Loucy (cell line): ENCODE results near the gene BABAM2.
"Not testable (repeated sequence)": the region's sequence is repeated elsewhere in the genome, so short reads cannot be mapped to it uniquely, and the experiment has no call there.

Experiments used
- H2AFZ ChIP-seq: fragments of 200-600 bp; sonication (generic); 2 replicates; pipeline ENCODE4 v1.6.0; 2016; ENCODE audit warnings: antibody characterized with exemption, mild to moderate bottlenecking, low read length, moderate library complexity
- H3F3A ChIP-seq: fragments of 200-600 bp; 2 replicates; pipeline ENCODE4 v1.6.0; 2016; ENCODE audit warnings: antibody characterized with exemption, low read depth, mild to moderate bottlenecking
- H3K27me3 ChIP-seq: fragments of 200-600 bp; sonication (generic); 2 replicates; pipeline ENCODE4 v1.6.1; 2014; ENCODE audit warnings: low read length, mild to moderate bottlenecking; ENCODE audit not compliant: insufficient read depth, poor library complexity, severe bottlenecking
- H3K36me3 ChIP-seq: fragments of 200-600 bp; sonication (generic); 2 replicates; pipeline ENCODE4 v1.6.1; 2016; ENCODE audit warnings: low read length; ENCODE audit not compliant: insufficient read depth
- H3K4me1 ChIP-seq: fragments of 200-600 bp; sonication (generic); 2 replicates; pipeline ENCODE4 v1.5.1; 2014; ENCODE audit warnings: low read length, mild to moderate bottlenecking; ENCODE audit not compliant: insufficient read depth, poor library complexity, severe bottlenecking
- H3K4me2 ChIP-seq: fragments of 200-600 bp; sonication (generic); 2 replicates; pipeline ENCODE4 v1.6.0; 2014; ENCODE audit warnings: antibody characterized with exemption, low read length, low read depth, mild to moderate bottlenecking; ENCODE audit not compliant: poor library complexity, severe bottlenecking
- H3K4me3 ChIP-seq: fragments of 200-600 bp; sonication (generic); 2 replicates; pipeline ENCODE4 v1.5.1; 2014; ENCODE audit warnings: low read length, mild to moderate bottlenecking, mixed read lengths; ENCODE audit not compliant: poor library complexity, severe bottlenecking
- H3K79me2 ChIP-seq: fragments of 200-600 bp; sonication (generic); 2 replicates; pipeline ENCODE4 v1.6.1; 2014; ENCODE audit warnings: low read length; ENCODE audit not compliant: insufficient read depth
- H3K9ac ChIP-seq: fragments of 200-600 bp; sonication (generic); 2 replicates; pipeline ENCODE4 v1.6.0; 2014; ENCODE audit warnings: mild to moderate bottlenecking, low read depth, low read length, moderate library complexity; ENCODE audit not compliant: poor library complexity, severe bottlenecking
- H3K9me2 ChIP-seq: fragments of 200-600 bp; sonication (generic); replicated peaks from 2 replicates; pipeline ENCODE4 v1.6.1; 2016; ENCODE audit warnings: low read depth, low read length, mixed read lengths
- H3K9me3 ChIP-seq: fragments of 200-600 bp; sonication (generic); 2 replicates; pipeline ENCODE4 v1.6.1; 2014; ENCODE audit warnings: mild to moderate bottlenecking, antibody characterized with exemption, low read length, low read depth; ENCODE audit not compliant: insufficient read depth
- H4K20me1 ChIP-seq: fragments of 200-600 bp; sonication (generic); 2 replicates; pipeline ENCODE4 v1.6.0; 2014; ENCODE audit warnings: antibody characterized with exemption, low read length, mild to moderate bottlenecking; ENCODE audit not compliant: insufficient read depth, poor library complexity, severe bottlenecking
- CTCF ChIP-seq: fragments of 200-600 bp; sonication (generic); conservative IDR thresholded peaks from 2 replicates; pipeline ENCODE4 v1.5.1; 2014; ENCODE audit warnings: mild to moderate bottlenecking, antibody characterized with exemption, low read length
- EZH2phosphoT487 ChIP-seq: fragments of 200-600 bp; IDR thresholded peaks from 2 replicates; pipeline ENCODE4 v1.6.1; 2018; ENCODE audit warnings: antibody characterized with exemption, mild to moderate bottlenecking, moderate library complexity, borderline replicate concordance

The BABAM2 gene

GRCh38 chr2:28327956-28328922 is 437.7 kb downstream of the BABAM2 start:
- Histone ChIP-seq H3K4me2 (no peak overlapping the region), H3K79me2 (no peaks in the 10 kb centered on the region), H3K4me3 (no peak overlapping the region), H3K9me2 (no peaks in the 10 kb centered on the region), H2AFZ (no peak overlapping the region), H3K27me3 (no peaks in the 10 kb centered on the region), H3K9ac (no peak overlapping the region), H3K9me3 (no peaks in the 10 kb centered on the region), H3K4me1 (peaks cover 12% of the 10 kb centered on the region), H4K20me1 (no peaks in the 10 kb centered on the region), H3F3A (no peaks in the 10 kb centered on the region), H3K36me3 (no peaks in the 10 kb centered on the region)
- no peak for TF ChIP-seq EZH2phosphoT487
- TF ChIP-seq CTCF = no peak

GRCh38 chr2:28329184-28329583 is 438.7 kb downstream of the BABAM2 start:
- peaks cover 12% of the 10 kb centered on the region for H3K4me1 ChIP-seq

GRCh38 chr2:28330722-28331121 is 440.2 kb downstream of the BABAM2 start:
- H4K20me1 ChIP-seq, H2AFZ ChIP-seq, H3K27me3 ChIP-seq: not testable (repeated sequence)

More at GRCh38 chr2:28329184-28329583, 438.7 kb downstream of the BABAM2 start:
- no peaks in the 10 kb centered on the region for H3K79me2 ChIP-seq
- no peak overlapping the region for H3K9ac ChIP-seq
- H3K36me3 ChIP-seq = no peaks in the 10 kb centered on the region
- H3K4me3 ChIP-seq = no peak overlapping the region
- H4K20me1 ChIP-seq = no peaks in the 10 kb centered on the region
- no peaks in the 10 kb centered on the region for H3F3A ChIP-seq
- no peak overlapping the region for H3K4me2 ChIP-seq
- no peaks in the 10 kb centered on the region for H3K9me2 ChIP-seq
- no peaks in the 10 kb centered on the region for H3K9me3 ChIP-seq
- no peak overlapping the region for H2AFZ ChIP-seq
- TF ChIP-seq EZH2phosphoT487 (no peak), CTCF (no peak)
- no peaks in the 10 kb centered on the region for H3K27me3 ChIP-seq

GRCh38 chr2:28331797-28332196 is 441.3 kb downstream of the BABAM2 start:
- H3K4me1 ChIP-seq, H3K36me3 ChIP-seq, H3F3A ChIP-seq, H2AFZ ChIP-seq, H3K27me3 ChIP-seq, H3K9ac ChIP-seq, H4K20me1 ChIP-seq, H3K4me2 ChIP-seq, H3K79me2 ChIP-seq, H3K9me2 ChIP-seq, H3K4me3 ChIP-seq, H3K9me3 ChIP-seq: not testable (repeated sequence)

More at GRCh38 chr2:28330722-28331121, 440.2 kb downstream of the BABAM2 start:
- not testable (repeated sequence) for H3K36me3 ChIP-seq, H3K9me3 ChIP-seq, H3K9ac ChIP-seq, H3F3A ChIP-seq, H3K4me3 ChIP-seq, H3K79me2 ChIP-seq, H3K4me1 ChIP-seq, H3K4me2 ChIP-seq, H3K9me2 ChIP-seq
